IPS-NIHi11 (cell line): ENCODE data around the gene AVPR2.
A peak's percentile ranks its signal among the peaks of the same experiment; 100 is the strongest.

Experiments used
- DNase-seq: peaks from one replicate; pipeline ENCODE4 v3.0.0; 2012; ENCODE audit warnings: mixed read lengths, low spot score

The AVPR2 gene

GRCh38 chrX:153932220-153932915, 27.9 kb downstream of the AVPR2 start:
- no peak for DNase-seq

- no peak for DNase-seq
These were observed 29.3 kb downstream of the AVPR2 start for GRCh38 chrX:153933748-153934147.

DNA sequence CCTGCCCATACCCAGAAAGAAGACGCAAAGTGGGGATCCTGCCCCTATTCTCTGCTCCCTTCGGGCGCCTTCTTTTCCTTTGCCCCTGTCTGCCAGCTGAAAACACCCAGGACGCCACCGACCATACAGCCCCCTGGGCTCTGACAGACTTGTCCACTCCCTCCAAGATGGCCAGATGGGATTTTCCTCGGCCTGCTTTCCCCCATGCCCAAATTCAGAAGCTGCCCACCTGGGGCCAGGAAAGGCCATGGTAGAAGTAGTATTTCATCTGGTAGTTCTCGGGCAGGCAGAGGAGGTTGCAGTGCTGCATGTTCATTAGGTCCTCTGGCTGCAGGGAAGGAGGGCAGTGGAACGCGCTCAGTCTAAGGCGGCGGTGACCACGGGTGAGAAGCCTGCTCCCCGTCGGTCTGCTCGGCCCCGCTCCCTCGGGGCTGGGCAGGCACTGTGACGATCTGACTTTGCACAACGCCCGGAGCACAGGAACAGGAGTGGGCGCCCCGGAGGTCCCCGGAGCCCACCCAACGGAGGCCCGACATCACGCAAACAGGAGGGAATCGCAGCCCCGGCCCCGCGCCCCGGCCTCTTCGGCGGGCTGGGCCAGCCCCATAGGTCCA, 29.8 kb downstream of the AVPR2 start:
- no peak for DNase-seq

DNA sequence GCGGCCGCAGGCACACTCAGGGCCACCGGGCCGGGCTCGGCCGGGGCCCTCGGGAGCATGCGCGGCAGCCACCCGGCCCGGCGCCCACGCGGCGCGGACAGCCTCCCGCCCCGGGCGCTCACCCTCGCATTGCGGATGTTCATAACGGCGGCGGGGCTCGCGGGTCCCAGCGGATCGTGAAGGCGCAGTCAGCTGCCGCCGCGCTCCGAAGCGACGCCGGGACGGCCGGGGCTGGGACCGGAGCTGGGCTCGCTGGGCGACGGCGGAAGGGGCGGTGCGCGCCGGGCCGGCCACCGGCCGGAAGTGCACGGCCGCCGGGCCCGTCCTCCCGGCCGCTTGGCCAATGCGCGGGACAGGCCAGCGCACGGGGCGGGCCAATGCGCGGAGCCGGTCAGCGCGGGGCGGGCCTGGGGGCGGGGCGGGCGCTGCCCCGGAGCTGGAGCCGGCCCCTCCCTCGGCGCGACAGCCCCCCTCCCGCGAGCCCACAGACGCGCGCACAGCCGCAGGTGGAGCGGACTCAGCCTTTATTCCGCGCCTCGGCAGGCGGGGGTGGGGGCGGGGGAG, 30.4 kb downstream of the AVPR2 start, which contains the start of gene NAA10:
TSS of gene NAA10 (minus strand) at position 276 of the 564 bp plus-strand sequence. CDS start at position 143, 133 bp downstream.
- peak; percentile 88 for DNase-seq

DNA sequence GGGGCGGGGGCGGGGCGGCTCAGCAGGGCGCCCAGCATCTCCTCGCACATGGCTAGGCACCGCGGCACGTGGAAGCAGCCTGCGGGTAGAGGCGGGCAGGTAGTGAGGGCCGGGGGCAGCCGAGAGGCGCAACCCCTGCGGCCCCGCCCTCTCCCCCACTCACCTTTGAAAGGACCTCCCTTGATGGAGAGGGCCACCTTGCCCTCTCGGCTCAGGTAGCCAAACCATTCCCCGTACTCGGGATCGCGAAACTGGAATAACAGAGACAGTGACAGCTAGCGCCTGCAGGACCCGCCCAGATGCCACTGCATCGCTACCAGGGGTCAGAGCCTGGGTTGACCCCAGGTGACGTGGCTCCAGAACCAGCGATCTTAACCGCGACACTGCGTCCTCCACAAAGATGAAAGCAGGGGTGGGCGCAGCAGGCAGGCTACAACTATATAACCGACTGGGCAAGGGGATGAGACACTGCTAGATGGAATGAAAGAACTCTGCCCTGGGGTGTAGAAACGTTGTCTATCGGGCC, 30.9 kb downstream of the AVPR2 start:
- no peak for DNase-seq

- no peak for DNase-seq
These were observed 32.6 kb downstream of the AVPR2 start for GRCh38 chrX:153937056-153937455.

DNA sequence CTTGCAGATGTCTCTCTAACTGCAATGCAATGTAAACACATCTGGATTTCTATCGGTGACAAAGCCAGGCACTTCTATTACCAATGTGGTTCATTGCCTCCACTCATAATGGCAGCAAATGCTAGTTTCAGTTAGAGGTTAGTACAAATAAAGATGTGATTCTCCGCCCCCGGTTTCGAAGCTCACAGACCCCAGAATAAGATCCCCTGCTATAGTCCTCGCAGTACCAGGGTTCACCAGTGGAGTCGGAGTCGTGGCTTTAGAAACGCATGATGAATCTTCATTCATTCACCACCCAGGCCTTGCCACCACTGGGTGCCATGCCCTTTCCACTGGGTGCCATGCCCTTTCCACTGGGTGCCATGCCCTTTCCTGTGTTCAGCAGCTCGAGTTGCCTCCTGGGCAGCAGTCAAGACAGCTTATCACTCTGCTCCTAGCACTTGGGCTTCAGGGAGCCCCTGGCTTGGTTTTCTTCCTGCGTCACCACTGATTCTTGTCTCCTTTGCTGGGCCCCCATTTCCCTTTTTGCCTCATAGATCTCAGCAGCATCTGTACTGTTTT, 33.8 kb downstream of the AVPR2 start:
- no peak for DNase-seq

DNA sequence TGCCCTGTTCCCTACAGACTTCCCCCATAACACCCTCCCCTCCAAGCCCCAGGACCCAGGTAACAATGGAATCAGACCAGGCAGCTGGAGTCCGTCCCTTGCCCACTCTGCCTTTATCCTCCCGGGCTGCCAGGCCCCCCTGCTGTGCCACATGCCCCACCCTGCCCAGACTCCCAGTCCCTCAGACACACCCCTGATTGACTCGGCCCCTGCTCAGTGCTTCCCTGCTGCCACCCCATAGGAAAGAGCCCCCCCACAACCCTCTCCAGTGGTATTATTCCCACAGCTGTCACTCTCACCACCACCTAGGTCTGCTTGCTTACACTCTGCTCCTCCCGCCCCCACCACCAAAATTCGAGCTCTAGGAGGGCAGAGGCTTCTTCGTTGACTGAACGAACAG, 35.1 kb downstream of the AVPR2 start:
- DNase-seq = no peak

- DNase-seq = peak; percentile 22
These were observed 37.1 kb downstream of the AVPR2 start for GRCh38 chrX:153941336-153942252.

DNA sequence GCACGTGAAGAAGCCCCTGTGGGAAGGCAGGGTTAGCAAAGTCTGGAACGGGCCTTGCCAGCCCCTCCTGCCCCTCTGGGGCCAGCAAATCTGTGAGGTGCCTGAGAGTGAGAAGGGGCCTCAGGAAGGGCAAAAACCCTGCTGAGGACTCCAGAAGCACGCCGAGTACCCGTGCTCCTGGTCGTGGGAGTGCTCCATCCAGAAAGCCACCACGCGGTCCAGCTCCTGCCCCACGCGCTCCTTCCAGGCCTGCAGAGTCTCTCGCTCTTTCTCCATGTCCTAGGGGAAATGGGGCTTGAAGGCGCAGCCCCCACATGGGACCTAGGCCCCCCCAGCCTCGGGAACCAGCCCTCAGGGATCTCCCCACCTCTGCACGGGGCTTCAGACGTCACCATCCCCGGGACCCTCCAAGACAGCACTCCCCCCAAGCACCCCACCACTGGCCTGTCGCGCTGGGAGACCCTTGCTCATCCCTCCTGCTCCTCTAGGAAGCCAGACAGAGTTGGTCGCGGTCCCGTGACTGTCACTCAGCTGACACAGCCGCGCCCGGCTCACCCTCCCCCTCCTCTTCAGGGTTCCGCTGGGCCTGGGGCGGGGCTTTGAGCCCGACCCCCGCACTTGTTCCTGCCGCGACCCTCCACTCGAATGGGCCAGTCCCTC, 39.8 kb downstream of the AVPR2 start, which contains the start of gene RENBP:
TSS of gene RENBP (minus strand) at position 504 of the 660 bp plus-strand sequence. CDS start at position 471, 33 bp downstream.
- peak; percentile 39 for DNase-seq

DNA sequence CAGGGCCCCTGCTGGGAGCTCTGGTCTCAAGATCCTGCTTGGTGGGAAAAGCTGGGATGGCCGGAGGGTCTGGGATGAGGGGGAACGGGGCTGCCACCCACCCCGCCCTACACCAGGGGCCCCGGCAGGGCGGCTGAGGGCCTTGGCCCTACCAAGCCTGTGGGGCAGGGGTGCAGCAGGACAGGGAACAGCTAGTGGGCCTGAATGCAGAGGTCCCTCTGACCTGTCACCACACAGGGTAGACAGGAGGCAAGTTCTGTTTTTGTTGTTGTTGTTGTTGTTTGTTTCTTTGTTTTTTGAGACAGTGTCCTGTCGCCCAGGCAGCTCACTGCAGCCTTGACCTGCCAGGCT, 40.3 kb downstream of the AVPR2 start:
- DNase-seq = no peak

DNA sequence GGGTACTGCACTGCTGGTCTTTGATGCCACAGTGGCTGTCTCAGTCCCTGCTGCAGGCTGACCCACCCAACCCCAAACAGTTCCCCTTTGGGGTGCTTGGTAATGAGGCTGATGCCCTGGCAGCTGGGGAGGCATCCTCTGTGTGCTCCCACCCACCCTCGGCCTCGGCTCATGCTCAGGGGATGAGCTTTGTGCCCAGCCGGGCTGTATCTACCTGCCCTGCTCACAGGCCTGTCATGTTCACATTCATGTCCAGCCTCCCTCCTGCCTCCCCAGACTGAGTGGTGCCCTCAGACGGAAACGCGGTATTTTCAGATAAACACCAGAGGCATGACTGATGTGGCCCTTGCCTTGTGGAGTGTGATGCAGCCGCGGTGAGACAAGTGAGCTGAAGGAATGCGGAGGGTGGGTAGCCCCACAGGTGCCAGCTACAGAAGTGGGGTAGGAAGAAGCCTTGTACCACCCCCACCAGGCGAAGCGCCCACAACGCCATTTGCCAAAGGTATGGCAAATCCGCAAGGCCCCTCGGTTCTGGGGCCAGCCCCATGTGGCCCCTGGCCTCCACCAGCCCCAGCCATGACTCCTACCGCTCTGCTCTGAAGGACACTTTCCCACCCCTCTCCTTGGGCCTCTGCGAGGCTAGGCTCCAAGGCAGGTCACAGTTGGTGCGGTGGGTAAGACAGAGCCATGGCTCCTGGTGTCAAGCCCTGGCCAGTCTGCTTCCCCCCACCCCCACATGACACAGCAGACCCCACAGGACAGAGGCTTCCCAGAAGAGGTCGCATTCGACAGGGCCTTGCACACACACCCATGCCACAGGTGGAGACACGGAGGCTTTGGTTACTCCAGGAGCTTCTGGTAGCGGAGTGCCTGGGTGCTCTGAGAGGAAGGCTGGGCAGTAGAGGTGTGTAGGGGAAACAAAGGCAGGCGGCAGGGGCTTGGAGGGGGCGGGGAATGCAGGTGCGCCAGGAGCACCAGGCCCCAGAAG, 41.8 kb downstream of the AVPR2 start:
- no peak for DNase-seq

DNA sequence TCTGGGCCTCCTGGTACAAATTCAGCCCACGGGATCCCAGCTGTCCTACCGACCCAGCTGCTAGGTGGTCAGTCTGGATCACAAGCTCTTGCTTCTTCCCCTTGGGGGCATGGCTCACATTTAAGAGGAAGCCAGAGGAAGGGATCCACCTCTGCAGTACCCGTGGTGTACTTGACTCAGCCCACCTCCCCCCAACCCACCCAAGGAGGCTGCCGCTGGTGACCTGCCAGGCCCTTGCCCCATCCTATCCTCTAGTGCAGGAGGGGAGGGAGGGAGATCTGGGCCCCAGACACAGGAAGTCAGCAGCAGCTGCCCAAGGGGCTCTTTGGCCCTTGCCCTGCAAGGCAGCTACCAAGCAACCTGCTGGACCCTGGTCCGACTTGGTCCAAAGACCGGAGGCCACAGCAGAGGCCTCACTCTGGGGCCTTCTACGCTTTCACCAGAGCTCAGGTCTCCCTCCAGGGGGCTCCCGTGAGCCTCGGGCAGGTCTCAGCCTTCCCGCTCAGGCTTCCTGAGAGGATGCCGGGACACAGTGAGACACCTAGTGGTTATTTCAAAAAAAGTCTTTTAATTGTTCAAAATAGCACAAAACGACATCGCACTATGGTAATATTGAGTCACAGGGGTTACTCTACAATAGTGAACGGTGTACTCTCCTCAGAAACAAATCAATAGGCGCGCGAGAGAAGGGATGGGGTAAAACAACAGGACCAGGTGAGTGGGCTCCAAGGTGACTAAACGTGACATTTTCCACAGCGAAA, 42.7 kb downstream of the AVPR2 start:
- peak; percentile 45 for DNase-seq

DNA sequence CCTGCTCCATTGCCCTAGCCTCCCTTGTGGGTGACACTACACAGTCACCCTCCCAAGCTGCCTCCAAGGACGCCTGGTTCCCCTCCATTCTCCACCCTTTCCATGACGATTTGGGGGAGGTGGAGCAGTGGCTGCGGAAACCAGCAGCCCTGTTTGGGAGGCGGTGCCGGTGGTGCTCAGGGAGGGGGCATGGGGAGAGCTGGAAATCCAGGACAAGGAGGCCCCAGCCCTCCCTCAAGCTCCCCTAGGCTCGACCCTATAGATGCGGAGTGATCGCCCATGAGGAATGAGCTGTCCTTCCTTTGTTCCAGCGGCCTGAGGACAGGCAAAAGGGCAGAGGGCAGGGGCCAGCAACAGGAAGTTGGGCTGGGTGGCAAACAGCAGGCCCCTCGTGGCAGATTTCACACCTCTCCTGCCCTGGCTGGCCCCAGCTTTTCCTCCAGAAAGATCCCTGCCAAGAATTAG, 43.6 kb downstream of the AVPR2 start:
- no peak for DNase-seq

DNA sequence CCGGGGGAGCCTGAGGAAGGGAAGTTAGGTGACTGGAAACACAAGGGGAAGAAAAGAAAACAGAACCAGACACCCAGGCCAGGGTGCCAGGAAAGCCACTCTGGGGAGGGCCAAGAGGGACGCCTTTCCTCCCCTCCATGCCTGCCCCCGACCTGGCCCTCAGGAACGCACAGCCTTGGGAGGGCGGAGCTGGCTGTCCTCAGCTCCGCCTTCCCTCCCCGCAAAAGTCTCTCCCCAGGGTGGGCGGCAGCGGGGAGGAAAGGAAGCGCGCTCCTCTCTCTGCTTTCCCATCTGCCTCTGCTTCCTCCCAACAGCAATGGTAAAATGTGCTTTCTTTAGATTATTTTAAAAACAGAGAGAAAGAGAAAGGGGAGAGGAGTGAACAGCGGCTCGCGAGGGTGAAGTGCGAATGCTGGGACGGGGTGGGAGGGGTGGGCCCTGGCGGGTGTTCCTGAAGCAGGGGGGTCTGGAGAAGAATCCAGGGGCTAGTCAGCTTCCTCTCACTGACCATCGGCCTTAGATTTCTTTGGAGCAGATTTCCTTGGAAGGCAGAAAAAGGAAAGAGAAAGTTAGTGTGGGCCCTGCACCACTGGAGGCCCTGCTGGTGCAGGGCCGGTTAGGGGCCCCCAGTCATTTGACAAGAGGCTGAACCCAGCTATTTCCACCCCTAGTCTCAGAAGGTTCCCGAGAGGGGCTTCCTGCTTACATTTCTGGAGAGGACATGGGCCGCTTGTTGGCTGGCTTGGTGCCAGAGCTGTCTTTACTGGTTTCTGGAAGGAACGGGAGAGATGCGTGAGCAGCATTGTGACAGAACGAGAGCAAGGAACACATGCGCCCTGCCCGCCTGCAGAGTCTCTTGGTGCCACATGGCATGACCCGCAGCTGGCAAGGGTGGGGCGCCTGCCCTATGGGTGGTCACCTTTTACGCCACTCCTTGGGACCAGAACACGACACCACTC, 44.7 kb downstream of the AVPR2 start:
- no peak for DNase-seq

DNA sequence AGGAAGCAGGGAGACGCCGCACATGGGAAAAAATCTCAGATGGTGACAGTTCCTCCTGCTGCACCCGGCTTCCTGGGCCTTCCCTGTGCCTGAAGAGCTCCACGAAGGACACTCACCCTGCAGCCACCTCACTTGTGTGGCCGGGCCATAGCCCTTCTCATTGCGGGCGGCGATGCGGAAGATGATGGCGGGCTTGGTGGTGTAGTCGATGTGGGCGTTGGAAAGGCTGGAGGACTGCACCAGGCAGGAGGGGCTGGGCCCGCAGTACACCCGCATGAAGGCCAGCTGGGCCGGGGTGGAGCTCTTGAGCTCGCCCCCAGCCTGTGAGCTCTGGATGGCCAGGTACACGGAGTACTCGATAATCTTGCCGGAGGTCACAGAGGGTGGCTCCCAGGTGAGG, 45.7 kb downstream of the AVPR2 start:
- no peak for DNase-seq

DNA sequence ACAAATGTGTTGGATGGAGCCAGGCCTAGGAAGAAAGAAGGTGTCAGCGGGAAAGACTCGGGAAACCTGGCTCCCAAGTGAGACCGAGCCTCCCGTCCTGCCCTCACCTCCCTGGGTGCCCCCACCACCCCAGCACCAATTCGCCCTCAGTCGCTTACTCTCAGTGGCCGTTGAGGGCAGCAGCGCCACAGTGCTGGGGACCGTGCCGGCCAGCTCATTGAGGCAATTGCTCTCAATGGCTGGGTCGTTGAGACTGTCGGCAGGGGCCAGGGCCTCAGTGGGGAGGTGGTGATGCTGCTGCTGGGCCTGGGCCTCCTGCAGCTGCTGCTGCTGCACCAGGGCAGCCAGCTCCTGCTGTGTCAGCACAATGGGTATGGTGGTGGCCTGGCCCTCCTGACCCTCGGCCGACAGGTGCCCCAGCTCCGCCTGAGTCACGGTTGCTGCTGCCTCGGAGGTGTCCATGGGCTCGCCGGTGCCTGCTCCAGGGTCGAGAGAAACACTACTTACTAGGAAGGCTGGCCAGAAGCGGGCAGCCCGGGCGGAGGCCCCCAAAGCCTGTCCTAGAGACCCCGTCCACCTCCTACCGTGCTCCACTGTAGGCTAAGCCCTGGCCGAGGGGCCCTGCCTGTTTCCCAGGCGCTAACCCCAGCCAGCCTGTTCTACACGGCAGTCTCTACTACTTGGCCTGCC, 47.4 kb downstream of the AVPR2 start:
- DNase-seq = no peak
